HepG2 (cell line): ENCODE measurements around the gene TTLL12. TPM values are rescaled to one million over a fixed set of nuclear protein-coding genes. Genes with fewer than 3 reads are reported as not detected.

Source experiments
- ATAC-seq: fragments of 200-7000 bp; cut with Tn5 transposase; 3 replicates; pipeline ENCODE4 v1.9.1; 2020; ENCODE audit warnings: mild to moderate bottlenecking, moderate library complexity
- BruUV-seq: library from RNA; stranded (reverse); fragments of 400-500 nt; replicated peaks from 2 replicates; lab custom pipeline; 2021; lab: Mats Ljungman, UMichigan
- CTCF ChIA-PET: fragments of 300-600 bp; formaldehyde crosslinking; extraction: SDS; loops from one replicate; lab custom pipeline; 2021; ENCODE audit warnings: low total read pairs, inconsistent platforms, low intra/inter-chr PET ratio; lab: Yijun Ruan, JAX
- POLR2A ChIA-PET: fragments of 350-600 bp; sonication (Branson Sonifier 250); formaldehyde crosslinking; loops from one replicate; lab custom pipeline; 2020; ENCODE audit warnings: antibody characterized with exemption, inconsistent platforms; lab: Yijun Ruan, JAX
- DNase-seq: peaks from one replicate; pipeline ENCODE4 v3.0.0-alpha.2; 2015; ENCODE audit warnings: low spot score
- FAIRE-seq: peaks from 3 replicates; lab custom pipeline; 2011; peaks lifted over from hg19 to GRCh38; lab: Jason Lieb, UNC
- H2AFZ ChIP-seq: one replicate; pipeline ENCODE4 v1.6.1; 2011; ENCODE audit warnings: low read length, inconsistent platforms
- H3K27ac ChIP-seq: fragments of 300-600 bp; 3 replicates; pipeline ENCODE4 v1.8.0; 2011; ENCODE audit warnings: mixed run types, mild to moderate bottlenecking, mixed read lengths, low read length, inconsistent platforms; ENCODE audit not compliant: insufficient read depth; ENCODE audit errors: extremely low read length
- H3K27me3 ChIP-seq, 2 experiments: fragments of 200-600 bp in 1 of 2; 2 replicates in 1 of 2; 3 replicates in 1 of 2; pipeline versions ENCODE4 v1.6.0 to v1.8.0; 2011; ENCODE audit warnings: low read length in 2 of 2, mild to moderate bottlenecking in 2 of 2, moderate library complexity in 2 of 2, inconsistent platforms in 1 of 2; ENCODE audit not compliant: insufficient read depth in 2 of 2, control insufficient read depth in 1 of 2
- H3K36me3 ChIP-seq, 2 experiments: fragments of 200-600 bp in 1 of 2; replicated peaks in 1 of 2; 2 replicates in 1 of 2; 3 replicates in 1 of 2; pipeline versions ENCODE4 v1.5.1 to v1.8.0; 2011; ENCODE audit warnings: low read length in 2 of 2, inconsistent platforms in 1 of 2; ENCODE audit not compliant: insufficient read depth in 2 of 2, control insufficient read depth in 1 of 2
- H3K4me1 ChIP-seq: 2 replicates; pipeline ENCODE4 v1.5.1; 2012; ENCODE audit warnings: low read length, inconsistent platforms; ENCODE audit not compliant: insufficient read depth
- H3K4me2 ChIP-seq: 2 replicates; pipeline ENCODE4 v1.6.0; 2011; ENCODE audit warnings: low read depth, low read length, inconsistent platforms
- H3K4me3 ChIP-seq, 3 experiments: fragments of 200-600 bp in 1 of 3; sonication (generic), shearing (Covaris generic) in 1 of 3; replicated peaks in 1 of 3; 2 replicates each; pipeline ENCODE4 v1.5.1; 2011 to 2016; ENCODE audit warnings: low read length in 3 of 3, inconsistent platforms in 2 of 3, low read depth in 2 of 3, mild to moderate bottlenecking in 2 of 3, control low read depth in 1 of 3, mixed read lengths in 1 of 3; ENCODE audit not compliant: insufficient read depth in 1 of 3
- H3K79me2 ChIP-seq: one replicate; pipeline ENCODE4 v1.6.1; 2011; ENCODE audit warnings: low read length, inconsistent platforms; ENCODE audit not compliant: insufficient read depth
- H3K9ac ChIP-seq: 2 replicates; pipeline ENCODE4 v1.6.0; 2011; ENCODE audit warnings: mild to moderate bottlenecking, low read depth, low read length, inconsistent platforms; ENCODE audit not compliant: insufficient read depth
- H3K9me3 ChIP-seq: 2 replicates; pipeline ENCODE4 v1.5.1; 2012; ENCODE audit warnings: mild to moderate bottlenecking, low read length
- H4K20me1 ChIP-seq: 2 replicates; pipeline ENCODE4 v1.6.0; 2011; ENCODE audit warnings: inconsistent platforms, mild to moderate bottlenecking, low read length, moderate library complexity; ENCODE audit not compliant: insufficient read depth
- GATA4 ChIP-seq: sonication (generic); IDR thresholded peaks from 2 replicates; pipeline ENCODE4 v1.6.1; 2016; ENCODE audit warnings: antibody characterized with exemption, low read depth, borderline replicate concordance
- KAT7 ChIP-seq: IDR thresholded peaks from 2 replicates; pipeline ENCODE4 v1.6.1; 2018; ENCODE audit warnings: borderline replicate concordance, missing compliant biosample characterization
- NFE2L2 ChIP-seq: fragments of 150-350 bp; IDR thresholded peaks from 2 replicates; pipeline ENCODE4 v1.6.1; 2014; ENCODE audit warnings: low read length
- TCF7L2 ChIP-seq: IDR thresholded peaks from 2 replicates; pipeline ENCODE4 v1.6.1; 2011; ENCODE audit warnings: mild to moderate bottlenecking, low read depth, low read length, moderate library complexity
- U2AF2 ChIP-seq: fragments of 200-400 bp; formaldehyde crosslinking; IDR thresholded peaks from 2 replicates; pipeline ENCODE4 v1.6.1; 2017; ENCODE audit warnings: low read depth, mild to moderate bottlenecking, low read length
- ZNF280B ChIP-seq: sonication (generic); formaldehyde crosslinking; IDR thresholded peaks from 2 replicates; pipeline ENCODE4 v1.5.0; 2020; ENCODE audit warnings: missing genetic modification reagents, mild to moderate bottlenecking, borderline replicate concordance
- ZNF558 ChIP-seq: sonication (generic); formaldehyde crosslinking; IDR thresholded peaks from 2 replicates; pipeline ENCODE4 v1.9.0; 2022; ENCODE audit warnings: mild to moderate bottlenecking, missing genetic modification reagents, borderline replicate concordance
- ZNF574 ChIP-seq: sonication (generic); formaldehyde crosslinking; IDR thresholded peaks from 2 replicates; pipeline ENCODE4 v1.4.0; 2020; ENCODE audit warnings: missing genetic modification reagents
- ZNF577 ChIP-seq: sonication (generic); formaldehyde crosslinking; IDR thresholded peaks from 2 replicates; pipeline ENCODE4 v1.4.0; 2020; ENCODE audit warnings: mild to moderate bottlenecking, low read depth, missing genetic modification reagents, borderline replicate concordance
- ZNF597 ChIP-seq: sonication (generic); formaldehyde crosslinking; IDR thresholded peaks from 2 replicates; pipeline ENCODE4 v1.5.0; 2020; ENCODE audit warnings: missing genetic modification reagents
- ZNF691 ChIP-seq: sonication (generic); formaldehyde crosslinking; IDR thresholded peaks from 2 replicates; pipeline ENCODE4 v1.4.0; 2020; ENCODE audit warnings: missing genetic modification reagents, low read depth, mild to moderate bottlenecking, borderline replicate concordance
- ZNF737 ChIP-seq: sonication (generic); formaldehyde crosslinking; IDR thresholded peaks from 2 replicates; pipeline ENCODE4 v1.5.0; 2020; ENCODE audit warnings: missing genetic modification reagents, mild to moderate bottlenecking, borderline replicate concordance
- ZZZ3 ChIP-seq: sonication (generic); formaldehyde crosslinking; IDR thresholded peaks from 2 replicates; pipeline ENCODE4 v1.4.0; 2020; ENCODE audit warnings: missing genetic modification reagents, mild to moderate bottlenecking, borderline replicate concordance
- WGBS: methylation state at CpG from one replicate; pipeline ENCODE4 v1.1.6; 2017; ENCODE audit warnings: low lambda C conversion rate; 5-methylcytosine and 5-hydroxymethylcytosine counted together
- in situ Hi-C: cut with HindIII; loops from 2 replicates; pipeline ENCODE4 v1.10.0; 2017; ENCODE audit warnings: low pct_unique_long_range_greater_than_20kb; ENCODE audit not compliant: extremely low pct_ligation_motif_present
- intact Hi-C: fragments of 100-400 bp; cut with micrococcal nuclease; formaldehyde crosslinking; loops from one replicate; pipeline ENCODE4 v1.10.0; 2022; ENCODE audit not compliant: unreplicated experiment
- polyA plus RNA-seq, 8 experiments: library from polyadenylated mRNA; depleted of rRNA in 3 of 8; stranded (reverse) in 7 of 8; unstranded in 1 of 8; fragments of >200 nt; fragmentation: Illumina TruSeq in 4 of 8; extraction: Trizol in 4 of 8; gene quantifications; 2 replicates each; pipeline versions ENCODE4 v1.2.1 to v1.2.3, GENCODE V29; 2011 to 2016; ENCODE audit warnings: low read depth in 4 of 8, missing spikeins in 1 of 8, mixed read lengths in 1 of 8; ENCODE audit not compliant: insufficient read depth in 1 of 8
- total RNA-seq, 5 experiments: library from RNA; depleted of rRNA; stranded (reverse); fragments of >200 nt; fragmentation: Illumina TruSeq; extraction: Trizol; gene quantifications; 2 replicates each; pipeline ENCODE4 v1.2.3, GENCODE V29; 2016; ENCODE audit warnings: low read depth in 1 of 5

TTLL12 gene
- total and polyA plus RNA-seq, 2 of the 13 experiments (the other 11 are each of a cell fraction or from before 2014, with no cell fraction given) = 11.9 to 38.1 TPM

GRCh38 chr22:43173566-43173965, 13.4 kb downstream of the TTLL12 start:
- no TSS peak for BruUV-seq
- Histone ChIP-seq H3K4me3 (no peak overlapping the region), H2AFZ (no peak overlapping the region), H3K79me2 (no peaks in the 10 kb centered on the region), H3K27me3 (no peaks in the 10 kb centered on the region), H3K4me2 (no peak overlapping the region), H3K4me1 (no peaks in the 10 kb centered on the region), H3K36me3 (peaks cover 19 to 41% of the 10 kb centered on the region in 2 experiments; a peak in 4 of 5 replicates), H3K9me3 (no peaks in the 10 kb centered on the region), H3K27ac (no peak overlapping the region), H4K20me1 (no peaks in the 10 kb centered on the region), H3K9ac (no peak overlapping the region)
- FAIRE-seq (no peak), DNase-seq (no peak), ATAC-seq (no peak)
- WGBS = 100% methylated on average over 3 of the region's 9 CpGs
- in situ Hi-C loops = no loop called here
- TF ChIP-seq ZNF280B (no peak), TCF7L2 (no peak)
- CTCF ChIA-PET = no interaction called here
- POLR2A ChIA-PET = no interaction called here
- intact Hi-C loops = no loop called here

- over 99% methylated on average over 16 of the region's 19 CpGs for WGBS
- TF ChIP-seq ZNF574 (CRISPR knock-in tag) = no peak
- TF ChIP-seq ZNF577 = no peak
- no peak for TF ChIP-seq ZZZ3 (CRISPR knock-in tag)
- TF ChIP-seq ZNF691 = no peak
- TF ChIP-seq NFE2L2 = no peak
- no peak for TF ChIP-seq U2AF2
- no peak for TF ChIP-seq ZNF597 (CRISPR knock-in tag)
- no peak for TF ChIP-seq ZNF558 (CRISPR knock-in tag)
- no peak for TF ChIP-seq GATA4
- no peak for TF ChIP-seq KAT7 (CRISPR knock-in tag)
- no peak for TF ChIP-seq ZNF737 (CRISPR knock-in tag)
Observed at GRCh38 chr22:43172191-43172590, 14.7 kb downstream of the TTLL12 start.

More at GRCh38 chr22:43172191-43172590, 14.7 kb downstream of the TTLL12 start:
- ChIA-PET CTCF (no interaction called here), POLR2A (no interaction called here)
- no peaks in the 10 kb centered on the region for H3K4me1 ChIP-seq
- no TSS peak for BruUV-seq
- H3K27me3 ChIP-seq = no peaks in the 10 kb centered on the region
- H3K27ac ChIP-seq = no peak overlapping the region
- H3K36me3 ChIP-seq = peaks cover 17 to 44% of the 10 kb centered on the region in 2 experiments
- H3K9me3 ChIP-seq = no peaks in the 10 kb centered on the region
- H4K20me1 ChIP-seq = no peaks in the 10 kb centered on the region
- in situ Hi-C loops = no loop called here
- FAIRE-seq (no peak), ATAC-seq (no peak), DNase-seq (no peak)
- H3K9ac ChIP-seq = no peak overlapping the region
- no peaks in the 10 kb centered on the region for H3K79me2 ChIP-seq
- H3K4me2 ChIP-seq = no peak overlapping the region
- intact Hi-C loops = no loop called here
- H3K4me3 ChIP-seq = no peak overlapping the region
- H2AFZ ChIP-seq = no peak overlapping the region
